GM12801 (cell line): ENCODE measurements around the gene SLC35F4.

ENCODE experiments used
- CTCF ChIP-seq: IDR thresholded peaks from one replicate; pipeline ENCODE4 v1.5.1; 2011; ENCODE audit warnings: control low read depth; ENCODE audit not compliant: insufficient read length; ENCODE audit errors: extremely low read depth

The SLC35F4 gene

DNA sequence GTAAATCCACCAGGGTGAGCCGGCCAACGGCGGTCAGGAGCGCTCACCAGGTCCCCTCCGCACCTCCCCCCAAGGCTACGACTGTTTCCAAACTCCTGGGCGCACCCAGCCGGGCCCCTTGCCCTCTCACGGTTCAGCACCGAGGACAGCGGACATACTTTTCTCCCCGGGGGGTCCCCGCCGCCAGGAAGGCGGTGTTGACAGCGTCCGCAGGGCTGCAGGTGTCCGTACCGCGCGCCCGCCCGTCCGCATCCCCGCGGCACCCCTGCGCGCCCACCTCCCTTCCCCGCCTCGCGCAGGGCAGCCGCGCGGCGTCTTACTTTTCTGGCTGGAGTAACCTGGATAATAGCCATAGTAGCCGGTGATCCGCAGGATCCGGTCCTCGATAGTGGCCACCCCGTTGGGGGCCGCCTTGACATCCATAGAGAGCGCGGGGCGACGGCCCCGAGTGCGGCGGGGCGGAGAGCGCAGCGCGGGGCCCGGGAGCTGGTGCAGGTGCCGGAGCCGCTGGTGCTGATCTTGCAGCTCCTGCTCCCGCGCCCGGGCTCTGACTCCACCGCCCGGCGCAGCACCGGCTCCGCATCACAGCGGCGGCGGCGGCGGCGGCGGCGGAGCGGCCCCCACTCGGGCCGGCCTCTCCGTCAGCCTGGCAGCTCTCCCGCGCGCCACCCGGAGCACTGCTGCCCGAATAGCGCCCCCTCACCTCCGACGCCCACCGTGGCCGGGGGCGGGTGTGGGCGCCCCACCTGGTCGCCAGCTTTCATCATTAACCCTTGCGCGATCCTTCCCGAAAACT is at the start of gene SLC35F4:
SLC35F4 (minus strand) TSS at position 690 of the 796 bp plus-strand sequence.
- TF ChIP-seq CTCF: no peak

DNA sequence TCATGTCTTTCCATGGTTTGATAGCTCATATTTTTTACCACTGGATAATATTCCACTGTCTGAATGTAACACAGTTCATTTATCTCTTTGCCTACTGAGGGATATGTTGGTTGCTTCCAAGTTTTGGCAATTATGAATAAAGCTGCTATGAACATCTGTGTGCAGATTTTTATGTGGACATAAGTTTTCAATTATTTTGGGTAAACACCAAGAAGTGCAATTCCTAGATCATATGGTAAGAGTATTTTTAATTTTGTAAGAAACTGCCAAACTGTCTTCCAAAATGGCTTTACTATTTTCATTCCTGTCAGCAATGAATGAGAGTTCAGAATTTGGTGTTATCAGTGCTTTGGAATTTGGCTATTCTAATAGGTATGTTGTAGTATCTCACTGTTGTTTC is 43.7 kb upstream of the SLC35F4 start:
- TF ChIP-seq CTCF: no peak

DNA sequence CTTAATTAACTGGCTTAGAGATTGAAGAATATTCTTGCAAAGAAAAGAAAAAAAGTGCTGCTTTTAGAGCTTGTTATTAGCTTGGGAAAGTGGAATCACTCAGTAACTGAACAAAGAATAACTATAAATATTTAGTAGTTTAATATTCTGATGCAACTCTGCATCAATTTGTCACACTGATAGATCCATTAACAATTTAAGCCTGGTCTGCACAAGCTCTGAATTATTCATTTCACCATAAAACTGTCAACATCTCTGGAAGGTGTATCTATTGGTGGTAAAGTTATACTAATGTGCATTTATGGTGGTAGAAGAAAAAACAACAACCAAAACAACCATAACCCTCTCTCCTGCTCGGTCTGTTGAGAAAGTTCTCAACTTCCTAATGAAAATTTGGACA is 38.1 kb upstream of the SLC35F4 start:
- TF ChIP-seq CTCF: no peak

DNA sequence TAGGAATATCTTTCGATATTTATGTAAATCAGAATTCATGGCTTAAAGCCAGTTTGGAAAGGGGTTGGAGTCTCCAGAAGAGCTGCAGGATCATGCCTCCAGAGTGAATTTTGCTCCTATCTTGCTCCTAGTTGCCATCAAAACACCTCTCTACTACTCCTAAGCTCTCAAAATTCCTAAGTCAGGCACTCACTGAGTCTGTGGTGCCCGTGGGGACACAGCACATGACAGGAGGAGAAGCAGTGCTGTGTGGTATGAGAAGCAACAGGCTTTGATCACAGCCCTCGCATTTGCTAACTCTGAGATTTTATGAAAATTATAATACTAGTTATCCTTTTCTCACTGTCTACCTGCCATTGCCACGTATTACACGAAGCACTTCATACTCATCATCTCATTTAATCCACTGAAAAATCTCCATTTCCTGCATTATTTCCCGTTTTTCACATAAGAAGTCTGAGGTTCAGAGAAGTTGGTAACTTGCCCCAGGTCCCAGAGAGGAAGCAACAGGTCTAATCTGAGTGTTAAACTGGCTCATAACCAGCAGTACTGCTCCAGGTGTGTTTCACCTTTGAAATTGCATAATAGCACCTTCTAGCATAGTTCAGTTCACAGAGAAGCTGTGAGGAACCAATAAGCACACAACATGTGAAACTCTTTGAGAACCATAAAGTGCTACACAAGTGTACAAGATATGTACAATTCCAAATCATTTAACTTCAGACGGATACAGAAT is 33.1 kb upstream of the SLC35F4 start:
- TF ChIP-seq CTCF: no peak

GRCh38 chr14:57897144-57897748 is 31.4 kb upstream of the SLC35F4 start:
- no peak for TF ChIP-seq CTCF

DNA sequence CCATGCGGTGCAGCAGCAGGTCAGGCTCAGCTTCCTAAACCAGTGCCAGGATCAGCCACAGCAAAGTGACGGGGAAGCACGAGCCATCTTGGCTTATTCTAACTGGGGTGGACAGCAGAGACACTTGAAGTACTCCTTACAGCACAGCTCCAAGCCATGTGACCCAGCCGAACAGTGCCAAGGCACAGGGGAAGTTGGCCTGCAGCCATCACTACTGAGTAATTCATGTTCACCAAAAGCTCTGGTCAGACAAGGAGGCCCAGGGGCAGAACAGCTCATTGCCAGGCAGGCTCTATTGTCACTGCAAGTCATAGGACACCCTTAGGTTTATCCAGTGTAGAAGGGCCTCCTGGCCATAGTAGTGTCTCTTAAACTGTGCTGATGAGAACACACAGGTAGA is 23.4 kb upstream of the SLC35F4 start:
- no peak for TF ChIP-seq CTCF

DNA sequence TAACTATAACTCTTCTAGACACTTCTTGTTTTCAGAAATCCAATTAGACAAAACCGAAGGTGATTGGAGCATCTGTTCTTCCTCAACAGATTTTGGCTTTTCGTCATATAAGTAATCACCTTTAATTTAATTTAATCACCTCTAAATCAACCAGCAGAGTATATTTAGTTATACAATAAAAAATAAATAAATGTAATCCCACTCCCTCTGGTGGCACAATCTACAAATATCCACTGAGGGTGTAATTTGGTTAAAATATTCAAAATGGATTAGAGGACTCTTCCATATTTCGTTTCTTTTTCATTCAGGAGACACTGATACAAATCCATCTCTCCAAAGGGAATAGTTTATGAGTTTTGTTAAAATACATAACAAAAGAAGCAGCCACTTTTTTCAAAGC is 18.3 kb upstream of the SLC35F4 start:
- no peak for TF ChIP-seq CTCF
